ENCODE measurements around the gene THADA.
A peak's percentile ranks its signal among the peaks of the same experiment; 100 is the strongest.
"Not testable (repeated sequence)": the region's sequence is repeated elsewhere in the genome, so short reads cannot be mapped to it uniquely, and the experiment has no call there.

THADA gene

DNA sequence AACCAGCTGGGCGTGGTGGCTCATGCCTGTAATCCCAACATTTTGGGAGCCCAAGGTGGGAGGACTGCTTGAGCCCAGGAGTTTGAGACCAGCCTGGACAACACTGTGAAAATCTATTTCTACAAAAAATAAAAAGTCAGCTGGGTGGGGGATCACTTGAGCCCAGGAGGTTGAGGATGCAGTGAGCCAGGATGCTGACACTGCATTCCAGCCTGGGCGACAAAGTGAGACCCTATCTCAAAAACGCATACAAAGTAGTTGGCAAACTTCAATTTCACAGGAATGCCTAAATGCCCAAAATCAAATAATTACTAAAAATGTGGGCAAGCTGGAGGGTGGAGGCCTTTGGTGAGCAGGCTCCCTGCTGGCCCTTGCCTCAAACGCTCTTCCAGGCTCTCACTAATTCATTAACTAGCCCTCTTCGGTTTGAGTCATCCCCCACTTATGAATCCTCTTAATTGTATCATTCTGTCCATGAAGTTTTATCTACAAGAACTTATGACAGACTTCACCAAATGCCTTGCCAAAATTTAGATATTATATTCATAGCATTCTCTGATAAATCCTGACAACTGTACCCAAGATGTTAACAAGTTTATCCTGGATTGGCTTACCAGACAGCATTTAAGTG lies 300.8 kb downstream of the THADA start:
- peak; percentile 46 for DNase-seq

- DNase-seq = peak; percentile 99
Observed at GRCh38 chr2:43293744-43294695, 301.8 kb downstream of the THADA start.

DNA sequence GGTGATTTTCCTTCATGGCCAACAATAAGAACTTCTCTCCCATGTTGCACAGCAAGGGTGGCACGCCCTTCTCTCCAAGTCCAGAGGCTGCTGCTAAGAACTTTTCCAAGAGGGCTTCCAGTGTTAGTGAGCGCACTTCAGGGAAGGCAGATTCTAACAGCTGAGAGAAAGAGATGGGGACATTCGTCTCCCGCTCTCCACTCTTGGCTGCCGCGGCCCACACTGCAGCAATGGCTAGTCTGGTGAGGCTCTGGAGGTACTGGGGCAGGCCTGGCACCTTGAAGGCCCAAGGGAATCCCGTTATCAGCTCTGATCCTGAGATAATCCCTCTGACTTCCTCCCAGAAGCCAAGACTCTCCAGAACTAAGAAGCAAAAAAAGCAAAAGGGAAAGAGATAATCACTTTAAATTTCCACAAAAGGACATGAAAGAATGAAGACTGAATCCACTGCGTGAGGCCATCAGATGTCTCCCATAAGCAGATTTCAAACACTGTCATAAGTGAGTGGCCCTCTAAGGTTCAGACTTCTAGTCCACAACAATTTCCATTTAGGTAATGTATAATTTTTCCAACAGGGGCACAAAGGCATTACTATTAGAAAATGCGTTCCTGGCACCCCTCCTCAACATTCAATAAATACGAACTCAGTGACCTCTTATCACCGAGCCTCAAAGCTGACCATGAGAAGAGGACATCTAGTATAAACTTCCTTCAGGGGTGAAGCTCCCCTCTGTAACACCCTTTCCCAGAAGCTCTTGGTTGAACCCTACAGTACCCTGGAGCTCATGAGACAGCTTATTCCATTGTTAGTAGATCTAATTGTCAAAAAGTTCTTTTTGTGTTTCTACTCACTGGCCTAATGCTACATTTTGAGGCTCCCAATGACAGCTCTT lies 302.7 kb downstream of the THADA start:
- DNase-seq = no peak

GRCh38 chr2:43292297-43292696 lies 303.5 kb downstream of the THADA start:
- DNase-seq = no peak

DNA sequence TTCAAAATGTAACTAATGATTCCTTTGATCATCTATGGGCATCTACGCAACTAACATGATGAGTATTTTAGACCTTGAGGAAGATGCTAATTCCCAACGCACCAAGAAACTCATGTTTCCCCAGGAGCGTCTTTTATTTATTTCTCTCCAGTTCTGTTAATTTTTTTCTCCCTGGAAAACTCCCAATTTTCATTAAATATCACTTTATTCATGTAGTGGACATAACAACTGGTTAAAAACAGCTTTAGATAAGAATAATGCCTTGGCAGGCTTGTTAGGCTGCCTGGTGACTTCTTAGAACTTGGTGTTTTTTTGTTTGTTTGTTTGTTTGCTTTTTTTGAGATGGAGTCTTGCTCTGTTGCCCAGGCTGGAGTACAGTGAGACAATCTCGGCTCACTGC lies 306.5 kb downstream of the THADA start:
- DNase-seq = no peak

DNA sequence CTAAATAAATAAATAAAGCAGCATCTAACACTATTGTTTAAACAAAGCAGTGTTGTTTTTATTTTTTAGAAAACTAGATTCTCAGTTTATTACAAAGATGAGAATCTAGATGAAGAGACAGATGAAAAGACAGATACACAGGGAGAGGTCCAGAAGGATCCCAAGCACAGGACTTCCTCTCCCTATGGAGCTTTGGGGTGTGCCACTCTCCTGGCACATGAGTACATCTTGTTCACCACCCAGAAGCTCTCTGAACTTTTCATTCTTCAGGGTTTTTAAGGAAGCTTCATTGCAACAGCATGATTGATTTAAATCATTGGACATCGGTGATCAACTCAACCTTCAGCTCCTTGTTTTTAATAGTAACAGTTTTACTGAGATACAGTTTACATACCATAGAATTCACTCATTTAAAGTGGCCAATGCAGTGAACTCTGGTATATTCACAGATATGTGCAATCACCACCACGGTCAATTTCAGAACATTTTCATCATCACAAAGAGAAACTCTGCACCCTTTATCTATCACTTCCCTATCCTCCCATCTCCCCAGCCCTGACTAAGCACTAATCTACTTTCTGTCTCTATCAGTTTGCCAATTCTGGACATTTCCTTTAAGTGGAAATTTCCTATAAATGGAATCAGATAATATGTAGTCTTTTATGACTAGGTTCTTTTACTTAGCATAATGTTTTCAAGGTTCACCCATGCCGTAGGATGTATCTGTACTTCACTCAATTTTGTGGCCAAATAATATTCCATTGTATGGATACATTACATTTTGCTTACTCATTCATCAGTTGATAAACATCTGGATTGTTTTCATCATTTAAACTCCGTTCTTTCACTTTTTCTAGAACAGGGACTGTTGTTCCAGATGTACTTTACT lies 307.2 kb downstream of the THADA start:
- DNase-seq = no peak

GRCh38 chr2:43285987-43286386 lies 309.9 kb downstream of the THADA start:
- no peak for DNase-seq

DNA sequence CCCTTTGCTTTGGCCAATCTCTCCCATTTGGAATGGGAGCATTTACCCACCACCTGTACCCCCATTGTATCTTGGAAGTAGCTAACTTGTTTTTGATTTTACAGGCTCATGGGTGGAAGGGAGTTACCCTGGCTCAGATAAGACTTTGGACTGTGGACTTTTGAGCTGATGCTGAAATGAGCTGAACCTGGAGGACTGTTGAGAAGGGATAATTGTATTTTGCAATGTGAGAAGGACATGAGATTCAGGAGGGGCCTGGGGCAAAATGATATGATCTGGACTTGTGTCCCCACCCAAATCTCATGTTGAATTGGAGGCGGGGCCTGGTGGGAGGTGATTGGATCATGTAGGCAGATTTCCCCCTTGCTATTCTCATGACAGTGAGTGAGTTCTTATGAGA lies 310.9 kb downstream of the THADA start:
- DNase-seq = no peak

- not testable (repeated sequence) for DNase-seq
Observed at GRCh38 chr2:43284347-43284746, 311.5 kb downstream of the THADA start.

DNA sequence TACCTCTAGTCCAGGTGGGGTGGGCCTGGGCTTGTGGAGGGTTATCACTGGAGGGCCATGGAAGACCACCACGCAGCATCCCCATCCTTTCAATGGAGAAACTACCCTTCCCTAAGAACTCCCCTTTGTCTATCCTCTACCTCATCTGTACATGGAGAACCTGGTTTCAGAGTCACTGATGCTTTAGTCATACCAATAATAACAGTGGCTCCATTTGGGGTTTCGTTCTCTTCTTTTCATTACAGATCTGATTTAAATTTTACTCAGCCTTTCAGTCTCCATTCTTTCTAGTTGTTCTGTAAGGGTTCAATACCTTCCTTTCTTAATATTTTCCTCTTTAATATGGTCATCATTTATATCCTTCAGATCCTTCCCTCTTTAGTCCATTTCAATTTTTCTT lies 314.8 kb downstream of the THADA start:
- no peak for DNase-seq

DNA sequence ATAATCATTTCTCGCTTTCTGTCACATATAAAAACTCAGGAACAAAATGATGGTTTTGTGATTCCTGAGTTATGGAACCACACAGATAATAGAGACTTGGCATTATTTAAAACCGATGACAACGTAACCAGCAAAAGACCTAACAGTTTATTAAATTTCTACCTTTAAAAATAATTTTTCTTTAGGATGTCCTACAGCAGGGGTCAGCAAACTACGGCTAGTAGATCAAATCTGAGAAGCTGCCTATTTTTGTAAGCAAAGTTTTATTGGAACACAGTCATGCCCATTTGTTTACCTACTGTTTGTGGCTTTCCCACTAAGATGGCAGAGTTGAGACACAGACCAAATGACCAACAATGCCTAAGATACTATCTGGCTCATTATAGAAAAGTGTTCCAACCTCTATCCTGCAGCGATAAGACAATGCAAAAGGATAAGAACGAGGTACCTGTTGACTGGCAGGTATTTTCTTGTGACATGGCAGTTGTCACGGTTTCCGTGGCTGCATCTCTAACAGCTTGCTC lies 316.5 kb downstream of the THADA start:
- DNase-seq = no peak

GRCh38 chr2:43278564-43279220 lies 317.1 kb downstream of the THADA start:
- DNase-seq = no peak

- DNase-seq = no peak
Observed at GRCh38 chr2:43276962-43277391, 318.9 kb downstream of the THADA start.

- no peak for DNase-seq
Observed at GRCh38 chr2:43276266-43276941, 319.4 kb downstream of the THADA start.

- no peak for DNase-seq
Observed at GRCh38 chr2:43274721-43275120, 321.1 kb downstream of the THADA start.

- DNase-seq = peak; percentile 36
Observed at GRCh38 chr2:43274055-43274454, 321.8 kb downstream of the THADA start.

- DNase-seq = peak; percentile 55
Observed at GRCh38 chr2:43273529-43273928, 322.3 kb downstream of the THADA start.

GRCh38 chr2:43270930-43271615 lies 324.8 kb downstream of the THADA start:
- no peak for DNase-seq

DNA sequence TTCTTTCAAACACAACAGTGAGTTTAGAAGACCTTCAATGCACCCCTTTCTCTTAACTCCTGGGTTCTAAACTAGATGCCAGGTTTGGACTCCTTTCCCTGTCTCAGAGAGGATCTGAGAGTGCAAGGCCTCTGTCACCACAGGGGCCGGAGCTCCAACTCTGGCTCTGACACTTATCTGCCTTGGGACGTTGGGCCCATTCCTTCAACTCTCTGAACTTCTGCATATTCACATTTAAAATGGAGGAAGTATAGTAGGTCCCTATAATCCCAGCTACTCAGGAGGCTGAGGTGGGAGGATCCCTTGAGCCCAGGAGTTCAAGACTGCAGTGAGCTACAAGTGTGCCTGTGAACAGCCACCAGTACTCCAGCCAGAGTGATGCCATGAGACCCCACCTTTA lies 325.4 kb downstream of the THADA start:
- DNase-seq = no peak

DNA sequence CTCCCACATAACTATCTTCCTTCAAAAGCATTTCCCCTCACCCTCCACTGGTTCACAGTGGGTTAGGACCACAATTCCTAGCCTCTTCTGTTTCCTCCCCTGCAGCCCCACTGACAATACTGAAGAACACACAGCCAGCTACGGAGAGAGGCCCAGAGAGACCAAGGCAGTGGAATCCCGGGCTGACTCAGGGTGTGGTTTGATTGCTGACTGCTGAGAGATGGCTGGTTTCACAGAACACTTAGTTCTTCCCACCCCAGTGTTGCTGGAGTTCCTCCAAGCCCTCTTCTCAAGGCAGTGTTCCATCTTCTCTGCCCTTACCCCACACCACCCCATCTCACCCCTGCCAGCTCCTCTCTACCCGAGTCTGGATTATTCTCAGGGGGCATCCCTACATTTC lies 326.1 kb downstream of the THADA start:
- peak; percentile 78 for DNase-seq
